ENCODE data around the gene UBE2E1. TPM values are rescaled to one million over a fixed set of nuclear protein-coding genes. Genes with fewer than 3 reads are reported as not detected.
"Not testable (repeated sequence)": the region's sequence is repeated elsewhere in the genome, so short reads cannot be mapped to it uniquely, and the experiment has no call there.

Gene UBE2E1
- total and polyA plus RNA-seq, 8 donors, result 20.9 to 44.7 (median 28.7) TPM

DNA sequence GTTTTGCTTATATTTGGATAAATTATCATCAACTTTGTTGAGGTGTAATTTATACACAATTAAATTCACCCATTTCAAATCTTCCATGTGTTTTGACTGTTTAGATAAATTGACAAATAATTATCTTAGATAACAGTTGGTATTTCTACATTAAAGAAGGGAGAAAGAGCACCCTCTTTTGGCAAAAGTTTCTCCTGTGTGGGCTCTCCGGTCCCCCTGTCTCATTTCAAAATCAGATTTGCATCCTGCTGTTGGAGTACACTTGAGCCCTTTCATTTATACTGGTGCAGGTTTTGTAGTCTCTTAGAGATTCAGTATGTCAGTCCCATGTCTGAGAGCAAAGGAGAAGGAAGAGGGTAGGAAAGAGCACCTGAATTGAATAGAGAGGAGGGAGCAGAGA is 61.6 kb downstream of the UBE2E1 start:
- FAIRE-seq, result no peak
- no peak for DNase-seq
- peaks cover 11 to 18% (median 18%) of the 10 kb centered on the region in 3 donors for H3K4me1 ChIP-seq
- 75 to 76% methylated on average over 1 of the region's 1 CpG for WGBS, 2 donors
- H3K36me3 ChIP-seq, result no peaks in the 10 kb centered on the region
- no peaks in the 10 kb centered on the region for H3K9me3 ChIP-seq
- TF ChIP-seq, protein P1, sequence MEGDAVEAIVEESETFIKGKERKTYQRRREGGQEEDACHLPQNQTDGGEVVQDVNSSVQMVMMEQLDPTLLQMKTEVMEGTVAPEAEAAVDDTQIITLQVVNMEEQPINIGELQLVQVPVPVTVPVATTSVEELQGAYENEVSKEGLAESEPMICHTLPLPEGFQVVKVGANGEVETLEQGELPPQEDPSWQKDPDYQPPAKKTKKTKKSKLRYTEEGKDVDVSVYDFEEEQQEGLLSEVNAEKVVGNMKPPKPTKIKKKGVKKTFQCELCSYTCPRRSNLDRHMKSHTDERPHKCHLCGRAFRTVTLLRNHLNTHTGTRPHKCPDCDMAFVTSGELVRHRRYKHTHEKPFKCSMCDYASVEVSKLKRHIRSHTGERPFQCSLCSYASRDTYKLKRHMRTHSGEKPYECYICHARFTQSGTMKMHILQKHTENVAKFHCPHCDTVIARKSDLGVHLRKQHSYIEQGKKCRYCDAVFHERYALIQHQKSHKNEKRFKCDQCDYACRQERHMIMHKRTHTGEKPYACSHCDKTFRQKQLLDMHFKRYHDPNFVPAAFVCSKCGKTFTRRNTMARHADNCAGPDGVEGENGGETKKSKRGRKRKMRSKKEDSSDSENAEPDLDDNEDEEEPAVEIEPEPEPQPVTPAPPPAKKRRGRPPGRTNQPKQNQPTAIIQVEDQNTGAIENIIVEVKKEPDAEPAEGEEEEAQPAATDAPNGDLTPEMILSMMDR (IDR thresholded peaks at IDR 0.05), result no peak
- H3K27me3 ChIP-seq, result no peaks in the 10 kb centered on the region
- intact Hi-C loops (cut with DNase I), result no loop called here
- no peak overlapping the region for H3K27ac ChIP-seq
- no peak overlapping the region for H3K4me3 ChIP-seq
- no peak for ATAC-seq

DNA sequence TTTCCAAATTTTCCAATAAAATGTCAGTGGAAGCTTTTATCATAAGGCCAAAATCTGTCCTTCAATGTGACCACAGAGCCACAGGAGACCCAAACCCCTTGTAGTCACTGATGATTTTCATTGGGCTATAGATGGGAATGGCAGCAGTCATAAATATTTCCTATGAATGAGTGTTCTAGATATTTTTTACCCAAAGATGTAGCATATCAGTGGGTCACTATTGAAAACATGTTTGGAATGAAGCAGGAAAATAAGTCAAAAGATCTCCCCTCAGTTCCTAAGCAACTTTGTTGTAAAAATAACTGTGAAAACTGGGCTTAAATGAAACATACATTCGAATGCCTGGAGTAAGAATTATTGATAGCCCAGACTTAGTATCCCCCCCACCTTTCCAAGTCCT is 62.1 kb downstream of the UBE2E1 start:
- Histone ChIP-seq H3K9me3 (no peaks in the 10 kb centered on the region), H3K27ac (no peak overlapping the region), H3K4me3 (no peak overlapping the region), H3K36me3 (no peaks in the 10 kb centered on the region), H3K27me3 (no peaks in the 10 kb centered on the region), H3K4me1 (peaks cover 11 to 18% (median 18%) of the 10 kb centered on the region in 3 donors)
- ATAC-seq (no peak), DNase-seq (no peak), FAIRE-seq (no peak)
- TF ChIP-seq, protein P1 (IDR thresholded peaks at IDR 0.05), result no peak
- WGBS, 2 donors, result 81 to 84% methylated on average over 1 of the region's 1 CpG
- intact Hi-C loops (cut with DNase I), result no loop called here

DNA sequence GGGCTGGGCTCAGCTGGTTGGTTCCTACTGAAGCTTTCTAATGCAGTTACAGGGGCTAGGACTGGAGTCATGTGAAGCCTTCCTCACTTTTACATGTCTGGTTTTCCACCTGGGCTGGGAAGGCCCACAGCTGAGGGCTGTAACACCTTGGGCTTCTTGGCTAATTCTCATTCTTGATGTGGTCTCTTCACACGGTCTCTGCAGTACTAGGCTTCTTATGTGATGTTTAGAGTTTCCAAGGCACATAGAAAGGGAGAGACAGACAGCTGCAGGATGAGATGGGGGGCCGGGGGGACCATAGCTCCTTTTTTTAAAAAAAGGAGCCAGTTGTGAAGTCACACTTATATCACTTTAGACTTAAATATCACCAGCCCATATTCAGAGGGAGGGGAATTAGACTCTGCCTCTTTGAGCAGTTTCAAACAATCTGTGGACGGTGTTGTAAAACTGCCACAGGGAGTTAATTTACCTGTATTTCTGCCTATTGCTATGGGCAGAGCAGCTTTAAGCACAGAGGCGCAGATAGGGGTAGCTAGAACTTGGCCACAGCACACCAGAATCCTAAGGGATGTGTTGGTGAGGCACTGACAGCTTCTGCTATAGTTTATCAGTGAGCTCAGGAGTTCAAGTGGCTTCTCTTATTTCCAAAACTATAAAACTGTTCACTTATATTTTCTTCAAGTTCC is 64.4 kb downstream of the UBE2E1 start:
- H3K36me3 ChIP-seq, result no peaks in the 10 kb centered on the region
- peaks cover 8 to 17% (median 16%) of the 10 kb centered on the region in 3 donors for H3K4me1 ChIP-seq
- H3K27ac ChIP-seq, result no peak overlapping the region
- WGBS, 2 donors, result 97 to 99% methylated on average over 4 of the region's 4 CpGs
- no peak for ATAC-seq
- no peak for FAIRE-seq
- no peaks in the 10 kb centered on the region for H3K9me3 ChIP-seq
- TF ChIP-seq, protein P1 (IDR thresholded peaks at IDR 0.05), result no peak
- no peaks in the 10 kb centered on the region for H3K27me3 ChIP-seq
- DNase-seq, result no peak
- intact Hi-C loops (cut with DNase I), result no loop called here
- no peak overlapping the region for H3K4me3 ChIP-seq

GRCh38 chr3:23870663-23871043 is 64.9 kb downstream of the UBE2E1 start:
- WGBS, 2 donors, result 94 to 100% methylated on average over 1 of the region's 5 CpGs
- H3K27ac ChIP-seq; H3K9me3 ChIP-seq; FAIRE-seq; intact Hi-C loops (cut with DNase I); ATAC-seq; H3K27me3 ChIP-seq; H3K4me3 ChIP-seq; DNase-seq; H3K36me3 ChIP-seq: not testable (repeated sequence)
- H3K4me1 ChIP-seq, result peaks cover 2 to 13% (median 13%) of the 10 kb centered on the region in 3 donors

DNA sequence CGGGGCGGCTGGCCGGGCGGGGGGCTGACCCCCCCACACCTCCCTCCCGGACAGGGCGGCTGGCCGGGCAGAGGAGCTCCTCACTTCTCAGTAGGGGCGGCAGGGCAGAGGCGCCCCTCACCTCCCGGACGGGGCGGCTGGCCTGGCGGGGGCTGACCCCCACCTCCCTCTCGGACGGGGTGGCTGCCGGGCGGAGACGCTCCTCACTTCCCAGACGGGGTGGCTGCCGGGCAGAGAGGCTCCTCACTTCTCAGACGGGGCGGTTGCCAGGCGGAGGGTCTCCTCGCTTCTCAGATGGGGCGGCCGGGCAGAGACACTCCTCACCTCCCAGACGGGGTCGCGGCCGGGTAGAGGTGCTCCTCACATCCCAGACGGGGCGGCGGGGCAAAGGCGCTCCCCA is 65.6 kb downstream of the UBE2E1 start:
- H3K36me3 ChIP-seq; H3K4me3 ChIP-seq; intact Hi-C loops (cut with DNase I); FAIRE-seq; H3K27me3 ChIP-seq; H3K4me1 ChIP-seq; ATAC-seq; H3K9me3 ChIP-seq; H3K27ac ChIP-seq; DNase-seq: not testable (repeated sequence)
- WGBS, 2 donors, result 96 to 99% methylated on average over 16 to 34 of the region's 34 CpGs

DNA sequence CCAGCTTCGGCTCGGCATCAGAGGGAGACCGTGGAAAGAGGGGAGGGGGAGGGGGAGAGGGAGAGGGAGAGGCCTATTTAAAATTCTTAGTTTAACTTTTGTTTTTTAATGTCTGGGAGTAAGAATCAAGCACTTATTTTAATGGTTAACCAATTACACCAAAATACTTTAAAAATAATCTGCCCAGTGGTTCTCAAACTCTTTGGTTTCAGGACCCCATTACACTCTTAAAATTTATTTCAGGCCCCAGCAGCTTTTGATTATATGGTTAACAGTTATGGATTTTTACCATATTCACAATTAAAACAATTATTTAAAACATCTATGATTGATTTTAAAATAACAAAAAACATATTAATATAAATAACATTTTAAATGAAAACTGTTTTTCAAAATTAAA is 66.6 kb downstream of the UBE2E1 start:
- FAIRE-seq (no peak), ATAC-seq (no peak), DNase-seq (no peak)
- intact Hi-C loops (cut with DNase I), result no loop called here
- Histone ChIP-seq H3K4me1 (peaks cover 0 to 5% (median 0%) of the 10 kb centered on the region in 3 donors), H3K27me3 (no peaks in the 10 kb centered on the region), H3K9me3 (no peaks in the 10 kb centered on the region), H3K36me3 (no peaks in the 10 kb centered on the region), H3K27ac (no peak overlapping the region), H3K4me3 (no peak overlapping the region)
- TF ChIP-seq, protein P1 (IDR thresholded peaks at IDR 0.05), result no peak
- WGBS, 2 donors, result 100% methylated on average over 3 of the region's 3 CpGs; no CpG with 5 or more reads in 1 of the 2 donors

Data from pancreas (tissue), 10 donors.